Measurements from ENCODE around the gene STK24.

The STK24 gene

DNA sequence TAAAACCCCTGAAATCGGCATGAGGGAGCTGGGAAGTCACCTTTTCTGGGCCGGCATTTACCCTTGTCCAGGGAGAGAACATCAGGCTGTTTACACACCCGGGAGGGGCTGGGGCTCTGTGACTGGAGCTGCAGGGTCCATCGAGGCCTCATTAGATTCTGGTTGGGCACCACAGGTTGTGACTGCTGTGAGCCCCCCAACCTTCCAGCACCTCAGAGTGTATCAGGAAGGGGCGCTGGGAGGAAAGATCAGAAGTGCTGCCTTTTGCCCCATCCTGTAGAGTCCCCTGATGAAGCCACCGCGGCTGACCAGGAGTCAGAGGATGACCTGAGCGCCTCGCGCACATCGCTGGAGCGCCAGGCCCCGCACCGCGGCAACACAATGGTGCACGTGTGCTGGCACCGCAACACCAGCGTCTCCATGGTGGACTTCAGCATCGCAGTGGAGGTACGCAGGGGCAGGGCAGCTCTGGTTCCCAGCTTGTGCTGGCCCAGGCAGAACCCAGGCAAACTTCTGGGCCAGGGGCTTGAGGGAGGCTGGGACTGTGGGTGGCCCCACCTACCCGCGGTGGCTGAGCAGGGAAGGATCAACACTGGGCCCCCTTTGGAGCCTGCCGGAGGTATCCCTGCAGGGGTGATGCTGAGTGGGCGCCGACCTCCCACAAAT lies 136.4 kb downstream of the STK24 start:
- no peak for TF ChIP-seq CTCF (IDR thresholded peaks at IDR 0.05; ENCODE audit: insufficient read depth, missing control alignments)
- FAIRE-seq (no peak), DNase-seq (ENCODE audit: insufficient read length, low spot score) (no peak)

DNA sequence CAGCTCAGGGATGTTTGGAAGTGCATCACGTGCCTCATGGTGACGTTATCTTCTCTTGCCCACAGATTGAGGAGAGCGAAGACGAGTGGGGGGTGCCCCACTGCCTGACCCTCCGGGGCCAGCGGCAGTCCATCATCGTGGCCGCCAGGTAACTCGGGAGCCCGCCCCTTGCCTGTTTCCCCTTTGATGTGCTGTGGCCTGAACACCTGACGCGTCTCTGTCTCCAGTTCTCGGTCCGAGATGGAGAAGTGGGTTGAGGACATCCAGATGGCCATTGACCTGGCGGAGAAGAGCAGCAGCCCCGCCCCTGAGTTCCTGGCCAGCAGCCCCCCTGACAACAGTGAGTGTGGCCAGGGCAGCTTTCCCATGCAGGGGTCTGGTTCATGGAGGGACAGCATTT lies 137.0 kb downstream of the STK24 start:
- DNase-seq (ENCODE audit: insufficient read length, low spot score) (no peak), FAIRE-seq (no peak)
- no peak for TF ChIP-seq CTCF (IDR thresholded peaks at IDR 0.05; ENCODE audit: insufficient read depth, missing control alignments)

DNA sequence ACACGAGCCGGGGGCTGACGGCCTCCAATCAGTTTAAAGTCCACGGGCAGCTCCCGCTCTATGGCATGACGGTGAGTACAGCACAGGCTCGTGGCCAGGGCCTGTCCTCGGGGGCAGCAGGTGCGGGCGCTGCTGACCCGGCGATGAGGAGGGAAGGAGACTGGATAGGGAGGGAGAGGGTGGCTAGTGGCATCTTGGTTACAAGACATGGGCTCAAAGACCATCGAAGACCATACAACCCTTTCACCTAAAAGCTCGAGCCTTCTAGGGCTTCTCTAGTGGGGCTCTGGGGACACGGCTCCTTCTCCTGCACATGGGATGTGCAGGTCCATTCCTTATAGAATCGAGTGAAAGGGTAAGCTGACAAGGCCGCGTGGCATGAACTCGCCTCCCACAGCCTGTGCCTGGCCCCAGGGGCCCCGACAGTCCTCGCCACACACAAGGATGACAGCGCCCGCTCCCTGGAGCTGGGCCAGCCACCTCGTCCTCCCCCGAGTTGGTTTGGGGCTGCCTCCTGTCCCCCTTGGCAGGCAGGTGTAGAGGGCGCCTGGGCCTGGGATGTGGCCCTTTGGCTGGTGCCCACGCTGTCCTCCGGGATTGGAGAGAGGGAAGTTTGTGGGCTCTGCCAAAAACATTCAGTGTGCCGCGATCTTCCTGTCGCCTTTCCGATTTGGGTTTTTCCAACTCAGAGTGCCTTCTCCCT lies 137.6 kb downstream of the STK24 start:
- no peak for FAIRE-seq

DNA sequence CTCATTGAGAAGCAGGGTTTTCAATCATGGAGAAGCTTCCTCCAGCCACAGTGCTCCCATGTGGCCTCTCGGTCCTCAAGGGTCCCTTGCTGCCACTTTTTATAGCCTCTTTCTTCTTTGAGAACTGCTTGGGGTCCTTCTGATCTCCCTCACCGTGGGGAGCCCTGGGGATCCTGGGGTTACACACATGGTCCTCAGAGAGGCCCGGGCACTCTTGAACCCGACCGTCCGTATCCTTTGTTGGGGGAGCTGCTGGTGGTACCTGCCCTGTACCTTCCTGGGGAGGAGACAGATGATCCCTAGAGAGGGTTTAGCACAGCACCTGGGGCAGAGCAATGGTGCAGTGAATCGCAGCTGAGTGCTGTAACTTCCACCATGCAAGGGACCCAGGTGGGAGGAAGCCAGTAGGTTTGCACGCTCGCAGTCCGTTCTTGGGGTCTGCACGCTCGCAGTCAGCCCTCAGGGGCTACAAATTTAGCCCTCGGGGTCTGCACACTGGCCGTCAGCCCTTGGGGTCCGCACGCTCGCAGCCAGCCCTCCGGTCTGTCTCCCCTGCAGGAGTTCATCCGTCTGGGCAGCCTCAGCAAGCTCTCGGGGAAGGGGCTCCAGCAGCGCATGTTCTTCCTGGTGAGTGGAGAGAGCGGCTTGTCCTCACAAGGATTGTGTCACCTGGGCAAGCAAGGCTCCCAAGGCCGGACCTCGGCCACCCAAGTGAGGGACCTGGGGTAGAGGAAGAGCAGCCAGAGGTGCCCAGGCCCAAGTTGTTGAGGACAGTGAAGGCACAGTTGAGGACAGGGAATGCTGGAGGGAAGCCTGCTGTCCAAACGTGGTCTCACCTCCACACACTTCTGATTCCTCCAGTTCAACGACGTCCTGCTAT lies 138.4 kb downstream of the STK24 start:
- no peak for FAIRE-seq
- TF ChIP-seq CTCF (IDR thresholded peaks at IDR 0.05; ENCODE audit: insufficient read depth, missing control alignments) = no peak
- no peak for DNase-seq (ENCODE audit: insufficient read length, low spot score)

More for the DNA sequence above, 137.6 kb downstream of the STK24 start:
- DNase-seq (ENCODE audit: insufficient read length, low spot score) = no peak
- TF ChIP-seq CTCF (IDR thresholded peaks at IDR 0.05; ENCODE audit: insufficient read depth, missing control alignments) = no peak

DNA sequence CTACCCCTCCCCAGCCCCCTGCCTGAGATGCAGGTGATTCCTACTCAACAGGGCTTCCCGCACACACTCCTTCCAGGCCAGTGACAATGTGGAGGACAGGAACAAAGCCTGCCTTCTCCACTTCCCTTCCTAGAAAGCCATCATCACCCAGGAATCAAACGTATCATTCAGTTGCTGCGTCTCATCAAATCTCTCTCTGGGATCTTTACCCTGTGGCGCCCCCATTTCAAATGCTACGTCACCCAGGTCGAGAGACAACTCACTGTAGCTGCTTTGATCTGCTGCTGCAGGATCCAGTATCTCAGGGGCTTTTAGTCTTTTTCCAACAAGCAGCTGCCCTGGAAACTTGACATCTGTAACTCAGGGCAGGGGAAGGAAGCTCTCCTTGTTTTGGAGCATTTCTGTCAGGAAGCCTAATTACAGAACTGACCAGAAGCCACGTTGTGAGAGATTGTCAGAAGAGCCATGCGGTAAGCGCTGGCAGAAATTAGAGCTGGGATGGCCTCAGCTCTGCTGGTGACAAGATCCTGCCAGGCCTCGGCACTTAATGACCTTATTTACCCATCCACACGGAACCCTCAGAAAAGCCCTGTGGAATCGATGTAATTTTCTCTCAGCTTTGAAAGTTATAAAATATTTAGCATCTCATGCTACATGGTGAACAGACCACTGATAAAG lies 140.5 kb downstream of the STK24 start:
- no peak for DNase-seq (ENCODE audit: insufficient read length, low spot score)
- no peak for FAIRE-seq
- no peak for TF ChIP-seq CTCF (IDR thresholded peaks at IDR 0.05; ENCODE audit: insufficient read depth, missing control alignments)

GRCh38 chr13:98435376-98435775 lies 141.5 kb downstream of the STK24 start:
- TF ChIP-seq CTCF (IDR thresholded peaks at IDR 0.05; ENCODE audit: insufficient read depth, missing control alignments) = no peak
- DNase-seq (ENCODE audit: insufficient read length, low spot score) (no peak), FAIRE-seq (no peak)

All from D721Med (cell line).